Stimulated activated CD4-positive, alpha-beta T cell treated with anti-CD3 and anti-CD28 coated beads, Interleukin-12 subunit alpha, Interleukin-12 subunit beta, amount 100 ng/mL, for 48 hours (primary cell): ENCODE data around the gene PRSS56.

Experiments used
- DNase-seq, 3 donors: peaks; one replicate each; pipeline ENCODE4 v3.0.0-alpha.2; 2020; ENCODE audit warnings: low read depth in 2 of 3, low spot score in 1 of 3

The PRSS56 gene

GRCh38 chr2:232519581-232520438, at the start of gene PRSS56:
TSS of gene PRSS56 (plus strand) at chr2:232520388. CDS start at chr2:232520599, 211 bp downstream.
- no peak for DNase-seq

DNA sequence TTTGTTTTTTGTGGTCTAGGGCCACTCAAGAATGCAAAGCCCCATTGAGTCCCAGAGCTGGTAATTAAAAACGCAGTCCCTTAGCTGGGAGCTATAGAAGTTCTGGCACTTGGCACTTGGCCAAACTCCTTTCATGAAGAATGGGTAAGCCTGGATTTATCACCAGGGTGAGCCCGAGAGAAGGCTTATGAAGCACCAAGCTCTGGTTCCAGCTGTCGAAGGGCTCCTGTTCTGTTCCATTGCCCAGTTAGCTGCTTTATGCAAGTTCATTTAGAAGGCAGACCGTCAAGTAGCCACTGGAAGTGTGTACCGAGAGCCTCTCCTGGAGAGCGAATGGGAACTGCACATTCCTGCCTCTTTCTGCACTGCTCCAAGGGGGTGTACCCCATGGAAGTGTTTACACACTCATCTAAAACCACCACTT, 46.7 kb upstream of the PRSS56 start:
- no peak for DNase-seq

DNA sequence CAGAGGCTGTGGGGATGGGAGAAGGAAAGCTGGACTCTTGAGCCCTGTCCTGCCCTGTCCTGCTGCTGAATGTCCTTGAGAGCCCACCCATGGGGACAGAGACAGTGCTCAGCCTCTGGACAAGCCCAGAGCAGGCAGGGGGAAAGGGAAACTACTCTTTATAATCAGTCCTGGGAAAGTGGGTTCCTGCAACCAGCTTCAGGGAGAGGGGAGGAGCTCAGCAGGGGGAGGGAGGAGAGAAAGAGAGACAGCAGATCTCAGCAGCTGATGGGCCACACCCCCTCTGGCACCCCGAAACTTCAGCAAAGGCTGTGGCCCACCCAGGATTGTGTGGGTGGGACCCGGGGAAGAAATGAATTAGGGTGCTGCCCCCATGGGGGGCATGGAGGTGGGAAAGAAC, 44.1 kb upstream of the PRSS56 start:
- no peak for DNase-seq

DNA sequence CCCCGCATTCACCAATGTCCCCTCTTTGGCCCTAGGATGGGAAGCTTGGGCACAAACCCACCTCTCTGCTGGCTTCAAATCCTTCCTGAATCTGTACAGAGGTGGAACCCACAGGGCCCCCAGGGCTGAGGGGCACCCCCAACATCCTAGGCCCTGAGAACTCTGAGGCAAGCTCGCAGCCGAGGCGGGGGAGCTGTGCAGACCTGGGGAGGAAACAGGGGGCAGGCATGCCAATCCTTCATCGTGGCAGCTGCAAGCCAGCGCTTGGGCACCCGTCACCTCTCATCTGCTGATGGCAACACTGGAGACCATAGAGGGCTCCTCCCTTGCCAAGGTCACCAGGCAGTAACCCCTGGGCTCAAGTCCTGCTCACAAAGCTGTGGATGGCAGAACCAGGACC, 43.4 kb upstream of the PRSS56 start:
- no peak for DNase-seq

DNA sequence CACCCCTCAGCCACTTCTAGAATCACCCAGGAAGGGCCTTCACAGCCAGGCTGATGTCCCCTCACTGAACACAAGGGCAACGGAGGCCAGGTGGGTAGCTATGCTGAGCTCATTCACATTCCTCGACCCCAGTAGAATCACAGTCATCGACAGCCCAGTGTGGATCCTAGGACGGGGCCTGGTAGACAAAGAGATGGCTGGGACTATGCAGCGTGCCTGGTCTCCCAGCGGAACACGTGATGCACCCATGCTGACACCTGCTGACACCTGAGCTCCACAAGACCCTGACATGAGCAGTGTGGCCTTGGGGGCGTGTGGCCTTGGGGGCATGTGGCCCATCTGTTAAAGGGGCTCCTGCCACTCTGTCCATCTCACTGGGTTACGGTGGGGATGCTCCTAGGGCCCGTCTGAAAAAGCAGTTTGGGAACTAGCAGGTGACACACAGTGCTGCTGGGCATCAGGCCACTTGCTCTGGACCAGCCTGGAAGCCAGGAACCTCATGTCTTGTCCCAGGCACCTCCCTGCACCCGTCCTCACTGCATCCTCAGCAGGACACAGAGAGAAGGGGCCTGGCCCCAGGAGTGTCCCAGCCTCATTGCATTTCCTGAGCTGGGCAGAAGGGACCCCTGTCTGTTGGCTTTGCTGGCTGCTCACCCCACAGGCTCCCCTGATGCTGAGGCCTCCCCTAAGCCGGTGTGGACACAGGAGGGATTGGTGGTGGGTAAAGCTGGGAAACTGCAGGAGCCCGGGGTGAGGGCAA, 42.3 kb upstream of the PRSS56 start:
- no peak for DNase-seq

GRCh38 chr2:232478571-232479340, 41.4 kb upstream of the PRSS56 start:
- no peak for DNase-seq

- DNase-seq: no peak
These were observed 40.6 kb upstream of the PRSS56 start for GRCh38 chr2:232479341-232480200.

DNA sequence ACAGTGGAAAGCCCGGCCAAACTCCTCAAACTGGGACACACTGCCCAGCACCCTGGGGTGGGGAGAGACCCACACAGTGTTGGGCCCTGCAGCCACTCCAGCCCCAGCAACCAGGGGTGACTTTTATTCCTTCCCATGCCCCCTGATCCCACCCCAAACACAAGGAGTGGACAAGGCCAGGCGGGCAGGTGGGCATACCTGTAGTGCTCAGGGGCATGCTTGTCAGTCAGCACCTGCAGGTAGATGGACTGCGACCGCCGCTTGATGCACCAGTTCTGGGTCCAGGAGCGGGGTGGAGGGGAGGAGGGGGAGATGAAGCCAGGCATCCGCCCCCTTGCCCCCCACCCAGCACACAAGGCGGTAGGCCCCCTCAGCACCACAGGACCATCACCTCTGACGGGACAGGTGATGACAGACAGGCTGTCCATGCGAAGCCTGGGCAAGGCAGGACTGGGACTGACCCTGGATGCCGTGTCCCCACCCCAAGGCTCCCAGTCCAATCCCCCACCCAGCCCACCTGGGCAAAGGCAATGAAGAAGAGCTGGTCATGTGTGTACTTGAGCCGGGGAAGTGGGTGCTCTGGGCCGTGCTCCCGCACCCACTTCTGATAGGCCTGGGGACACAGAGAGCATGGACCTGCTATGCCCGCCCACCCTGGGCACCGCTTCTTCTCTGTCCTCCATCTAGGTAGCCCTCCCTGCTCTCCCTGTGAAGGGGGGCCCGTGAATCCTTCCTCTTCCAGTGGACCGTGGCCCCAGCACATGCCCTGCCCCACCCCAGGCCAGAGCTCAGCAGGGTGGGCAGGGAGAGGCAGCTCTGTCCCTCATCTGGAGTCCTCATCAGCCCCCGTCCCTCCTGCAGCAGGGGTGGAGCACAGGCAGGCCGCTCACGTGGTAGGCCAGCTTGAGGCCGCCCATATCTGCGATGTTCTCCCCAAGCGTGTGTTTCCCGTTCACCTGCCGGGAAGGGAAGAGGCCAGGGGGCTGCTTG, 39.7 kb upstream of the PRSS56 start:
- no peak for DNase-seq

DNA sequence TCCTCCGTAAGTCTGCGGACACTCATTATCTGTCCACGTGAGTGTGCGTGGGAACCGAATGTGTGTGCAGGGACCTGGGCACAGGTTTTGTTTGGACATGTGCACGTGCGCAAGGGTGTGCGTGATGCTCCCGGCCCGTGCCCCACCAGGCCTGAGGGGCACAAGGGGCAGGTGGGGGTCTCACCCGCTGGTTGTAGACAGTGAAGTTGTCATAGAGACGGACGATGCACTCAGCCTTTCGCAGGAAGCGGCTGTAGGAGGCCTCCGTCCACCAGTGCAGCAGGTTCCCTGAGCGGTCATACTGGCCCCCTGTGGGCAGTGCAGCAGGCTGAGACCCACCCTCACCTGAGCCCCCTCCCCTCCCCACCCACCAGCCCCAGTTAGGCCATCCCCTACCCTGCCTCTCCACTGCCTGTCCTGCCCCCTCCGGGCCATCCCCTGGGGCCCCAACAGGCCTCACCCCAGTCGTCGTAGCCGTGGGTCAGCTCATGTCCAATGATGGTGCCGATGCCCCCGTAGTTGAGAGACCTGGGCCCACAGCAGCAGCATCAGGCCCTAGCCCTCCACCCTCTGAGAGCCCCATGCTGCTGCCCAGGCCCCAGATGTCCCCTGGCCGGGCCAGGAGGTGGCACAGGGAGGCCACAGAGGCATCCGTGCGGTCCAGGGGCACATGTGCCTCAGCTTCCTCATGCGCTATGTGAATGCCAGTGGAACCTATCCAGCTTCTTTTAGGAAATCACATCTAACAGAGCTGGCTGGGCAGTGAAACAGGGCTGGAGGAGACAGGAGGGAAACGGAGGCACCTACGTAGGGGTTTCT, 38.7 kb upstream of the PRSS56 start:
- no peak for DNase-seq

GRCh38 chr2:232482301-232483238, 37.6 kb upstream of the PRSS56 start:
- DNase-seq: no peak

- no peak for DNase-seq
These were observed 36.8 kb upstream of the PRSS56 start for GRCh38 chr2:232483311-232483922.

GRCh38 chr2:232483923-232484627, 36.1 kb upstream of the PRSS56 start:
- no peak for DNase-seq

- no peak for DNase-seq
These were observed 35.4 kb upstream of the PRSS56 start for GRCh38 chr2:232484628-232485347.

GRCh38 chr2:232485348-232485756, 34.8 kb upstream of the PRSS56 start:
- DNase-seq: no peak

DNA sequence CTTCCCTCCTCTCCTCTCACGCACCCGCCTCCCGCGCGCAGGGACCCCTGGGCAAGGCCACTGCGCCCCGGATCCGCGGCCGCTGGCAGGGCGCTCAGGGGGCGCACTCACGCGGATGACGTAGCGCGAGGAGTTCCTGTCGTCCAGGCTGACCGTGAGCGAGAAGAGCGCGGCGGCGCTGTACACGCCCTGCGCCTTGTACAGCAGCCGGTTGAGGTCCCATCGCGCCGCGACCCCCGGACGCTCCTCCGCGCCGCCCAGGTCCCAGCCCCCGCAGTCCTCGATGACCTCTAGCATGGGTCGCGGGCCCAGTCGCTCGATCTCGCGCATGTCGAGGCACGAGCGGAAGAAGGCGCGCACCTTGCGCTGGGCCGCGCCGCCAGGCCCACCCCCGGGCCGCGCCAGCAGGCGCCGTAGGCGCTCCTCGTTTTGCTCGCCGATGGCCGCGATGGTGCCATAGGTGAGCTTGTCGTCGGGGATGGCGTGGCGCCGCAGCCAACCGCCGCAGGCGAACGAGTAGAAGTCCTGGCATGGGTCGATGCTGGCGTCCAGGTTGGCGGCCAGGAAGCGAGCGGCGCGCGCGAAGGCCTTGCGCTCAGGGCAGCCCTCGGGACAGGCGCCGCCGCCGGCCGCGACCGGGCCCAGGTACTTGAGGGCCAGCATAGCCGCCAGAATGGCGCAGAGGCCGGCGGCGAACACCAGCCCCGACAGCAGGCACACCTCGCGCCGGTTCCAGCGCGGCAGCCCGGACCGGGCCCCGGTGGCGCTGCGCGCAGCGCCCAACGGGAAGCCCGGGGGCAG, 34.2 kb upstream of the PRSS56 start:
- no peak for DNase-seq
